ENCODE results near the gene SHOC1.

GRCh38 chr9:111807197-111807596 lies 12.5 kb upstream of the SHOC1 start:
- no peak for TF ChIP-seq CTCF (conservative IDR thresholded peaks at IDR 0.05; ENCODE audit: low read length)
- TF ChIP-seq EZH2phosphoT487 (IDR thresholded peaks at IDR 0.05; ENCODE audit: borderline replicate concordance, low read depth, low read length), result no peak

Data from OCI-LY7 (cell line).